Measurements from ENCODE around the gene PTN.
"Not testable (repeated sequence)": the region's sequence is repeated elsewhere in the genome, so short reads cannot be mapped to it uniquely, and the experiment has no call there.

Gene PTN

DNA sequence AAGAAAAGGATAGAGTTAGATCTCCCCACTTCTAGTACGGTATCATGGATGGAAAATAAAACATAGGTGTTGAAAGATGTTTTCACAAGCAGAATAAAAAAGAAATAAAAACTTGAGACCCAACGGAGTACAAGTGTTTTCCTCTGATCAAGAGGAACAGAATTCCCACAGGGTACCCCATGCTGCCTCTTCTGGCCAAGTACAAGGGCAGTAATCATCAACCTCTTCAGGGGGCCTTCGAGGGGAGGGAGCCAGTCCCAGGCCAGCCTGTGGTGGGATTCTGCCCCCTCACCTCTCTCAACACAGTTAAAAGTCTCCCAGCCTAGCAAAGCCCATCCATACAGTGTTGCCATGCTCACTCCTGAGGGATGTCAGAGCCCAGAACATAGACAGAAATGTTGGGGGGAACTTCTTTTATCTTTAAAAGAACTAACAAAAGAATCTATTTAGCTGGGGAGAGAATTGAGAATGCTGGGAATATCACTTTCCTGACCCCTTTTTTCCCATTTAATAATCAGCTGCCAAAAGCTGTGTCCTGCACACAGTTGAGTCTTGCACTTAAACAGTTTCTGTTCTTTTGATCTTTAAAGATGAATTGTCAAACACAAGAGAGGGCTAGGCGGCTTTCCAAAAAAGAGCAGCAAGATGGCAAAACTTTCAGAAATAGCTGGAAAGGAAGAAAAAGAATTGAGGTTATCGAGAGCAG lies 101.7 kb downstream of the PTN start:
- CTCF ChIA-PET: no interaction called here
- DNase-seq (ENCODE audit: extremely low spot score): no peak
- TF ChIP-seq, protein P1, sequence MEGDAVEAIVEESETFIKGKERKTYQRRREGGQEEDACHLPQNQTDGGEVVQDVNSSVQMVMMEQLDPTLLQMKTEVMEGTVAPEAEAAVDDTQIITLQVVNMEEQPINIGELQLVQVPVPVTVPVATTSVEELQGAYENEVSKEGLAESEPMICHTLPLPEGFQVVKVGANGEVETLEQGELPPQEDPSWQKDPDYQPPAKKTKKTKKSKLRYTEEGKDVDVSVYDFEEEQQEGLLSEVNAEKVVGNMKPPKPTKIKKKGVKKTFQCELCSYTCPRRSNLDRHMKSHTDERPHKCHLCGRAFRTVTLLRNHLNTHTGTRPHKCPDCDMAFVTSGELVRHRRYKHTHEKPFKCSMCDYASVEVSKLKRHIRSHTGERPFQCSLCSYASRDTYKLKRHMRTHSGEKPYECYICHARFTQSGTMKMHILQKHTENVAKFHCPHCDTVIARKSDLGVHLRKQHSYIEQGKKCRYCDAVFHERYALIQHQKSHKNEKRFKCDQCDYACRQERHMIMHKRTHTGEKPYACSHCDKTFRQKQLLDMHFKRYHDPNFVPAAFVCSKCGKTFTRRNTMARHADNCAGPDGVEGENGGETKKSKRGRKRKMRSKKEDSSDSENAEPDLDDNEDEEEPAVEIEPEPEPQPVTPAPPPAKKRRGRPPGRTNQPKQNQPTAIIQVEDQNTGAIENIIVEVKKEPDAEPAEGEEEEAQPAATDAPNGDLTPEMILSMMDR (IDR thresholded peaks at IDR 0.05; ENCODE audit: control extremely low read depth, extremely low read depth, low read depth, missing control alignments): no peak
- POLR2A ChIA-PET: no interaction called here

DNA sequence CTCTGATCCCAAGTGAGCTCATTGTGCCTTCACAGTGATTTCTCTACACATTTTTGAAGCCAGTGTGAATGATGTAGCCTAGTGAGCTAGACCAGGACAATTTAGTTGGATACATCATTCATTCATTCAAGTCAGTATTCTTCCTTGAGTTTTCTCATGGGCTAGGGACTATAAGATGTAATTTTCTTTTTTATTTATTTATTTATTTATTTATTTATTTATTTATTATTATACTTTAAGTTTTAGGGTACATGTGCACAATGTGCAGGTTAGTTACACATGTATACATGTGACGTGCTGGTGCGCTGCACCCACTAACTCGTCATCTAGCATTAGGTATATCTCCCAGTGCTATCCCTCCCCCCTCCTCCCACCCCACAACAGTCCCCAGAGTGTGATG lies 104.3 kb downstream of the PTN start:
- POLR2A ChIA-PET; DNase-seq (ENCODE audit: extremely low spot score): not testable (repeated sequence)
- CTCF ChIA-PET: interaction anchor here (1.1 to 1.2 kb wide), 2 partner anchors 13 to 15 kb away, joined by 3 to 5 read pairs; no protein-coding TSS in a partner anchor

DNA sequence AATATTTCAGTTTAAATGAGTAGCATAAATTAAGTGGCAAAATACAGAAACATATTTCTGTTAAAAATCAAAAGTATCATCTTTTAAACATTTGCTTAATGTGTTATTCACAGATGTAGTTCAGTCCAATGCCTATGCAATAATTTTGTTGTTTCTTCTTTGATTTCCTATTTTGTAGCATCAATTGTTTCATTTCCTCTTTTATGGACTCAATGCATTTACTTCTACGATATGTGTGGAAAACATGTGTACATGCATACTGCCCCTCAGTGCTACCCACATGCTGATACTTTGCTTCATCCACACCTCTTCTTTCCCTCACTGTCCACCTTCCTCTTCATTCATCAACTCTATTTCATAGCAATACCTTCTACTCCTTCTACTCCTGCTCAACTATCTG lies 108.1 kb downstream of the PTN start:
- TF ChIP-seq, protein P1 (IDR thresholded peaks at IDR 0.05; ENCODE audit: control extremely low read depth, extremely low read depth, low read depth, missing control alignments): no peak
- ChIA-PET POLR2A (no interaction called here), CTCF (interaction anchor here (1.7 kb wide), 1 partner anchor 9 kb away, joined by 6 read pairs; no protein-coding TSS in a partner anchor)
- no peak for DNase-seq (ENCODE audit: extremely low spot score)

DNA sequence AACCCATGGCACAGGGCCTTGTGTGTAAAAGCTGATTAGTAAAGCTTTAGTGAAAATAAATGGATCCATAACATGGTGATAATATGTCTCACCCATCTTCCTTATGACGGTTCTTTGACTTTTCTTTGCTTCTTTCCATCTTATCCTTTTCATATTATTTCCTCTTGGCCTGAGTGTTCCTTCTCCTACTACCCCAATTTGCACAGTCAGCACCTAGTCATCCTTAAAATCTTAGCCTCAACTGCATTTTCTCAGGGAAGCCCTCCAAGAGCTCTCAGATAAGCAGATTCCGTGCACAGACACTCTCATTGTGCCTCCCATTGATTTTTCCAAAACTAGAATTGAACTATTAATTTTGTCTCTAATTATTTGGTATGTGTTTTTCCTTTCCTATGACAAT lies 112.4 kb downstream of the PTN start:
- no peak for DNase-seq (ENCODE audit: extremely low spot score)
- CTCF ChIA-PET: no interaction called here
- POLR2A ChIA-PET: no interaction called here
- TF ChIP-seq, protein P1 (IDR thresholded peaks at IDR 0.05; ENCODE audit: control extremely low read depth, extremely low read depth, low read depth, missing control alignments): no peak

DNA sequence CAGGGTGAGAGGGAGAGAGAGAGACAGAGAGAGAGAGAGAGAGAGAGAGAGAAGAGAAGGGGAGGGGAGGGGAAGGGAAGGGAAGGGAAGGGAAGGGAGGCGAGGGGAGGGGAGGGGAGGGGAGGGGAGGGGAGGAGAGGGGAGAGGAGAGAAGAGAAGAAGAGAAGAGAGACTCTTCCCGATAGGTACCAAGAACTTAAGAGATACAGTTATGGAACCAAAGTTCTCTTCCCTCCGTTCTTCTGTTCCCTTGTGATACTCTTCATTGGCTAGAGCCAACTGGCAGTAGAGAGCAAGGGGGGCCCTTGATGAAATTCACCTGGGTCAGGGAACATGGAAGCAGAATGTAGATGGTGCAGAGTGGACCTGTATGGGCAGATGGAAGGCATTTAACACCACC lies 122.1 kb downstream of the PTN start:
- ChIA-PET POLR2A (no interaction called here), CTCF (no interaction called here)
- no peak for DNase-seq (ENCODE audit: extremely low spot score)
- TF ChIP-seq, protein P1 (IDR thresholded peaks at IDR 0.05; ENCODE audit: control extremely low read depth, extremely low read depth, low read depth, missing control alignments): no peak

DNA sequence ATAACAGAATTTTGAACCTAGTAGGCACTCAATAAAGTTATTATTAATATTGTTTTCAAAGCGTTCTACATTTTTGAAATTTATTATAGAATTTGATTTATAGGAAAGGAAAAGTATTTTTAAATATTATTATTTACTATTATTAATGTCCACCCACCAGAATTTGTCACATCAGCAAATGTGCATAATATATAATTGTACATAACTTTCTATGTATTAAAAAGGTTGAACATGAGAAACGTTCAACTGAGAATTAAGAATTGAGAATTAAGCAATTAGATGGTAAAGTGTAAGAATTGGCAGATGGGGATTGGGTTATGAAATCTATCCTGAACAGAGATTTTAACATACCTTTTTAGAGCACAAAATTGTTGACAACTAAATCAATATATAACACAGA lies 129.8 kb downstream of the PTN start:
- CTCF ChIA-PET: no interaction called here
- POLR2A ChIA-PET: no interaction called here
- no peak for DNase-seq (ENCODE audit: extremely low spot score)
- TF ChIP-seq, protein P1 (IDR thresholded peaks at IDR 0.05; ENCODE audit: control extremely low read depth, extremely low read depth, low read depth, missing control alignments): no peak

DNA sequence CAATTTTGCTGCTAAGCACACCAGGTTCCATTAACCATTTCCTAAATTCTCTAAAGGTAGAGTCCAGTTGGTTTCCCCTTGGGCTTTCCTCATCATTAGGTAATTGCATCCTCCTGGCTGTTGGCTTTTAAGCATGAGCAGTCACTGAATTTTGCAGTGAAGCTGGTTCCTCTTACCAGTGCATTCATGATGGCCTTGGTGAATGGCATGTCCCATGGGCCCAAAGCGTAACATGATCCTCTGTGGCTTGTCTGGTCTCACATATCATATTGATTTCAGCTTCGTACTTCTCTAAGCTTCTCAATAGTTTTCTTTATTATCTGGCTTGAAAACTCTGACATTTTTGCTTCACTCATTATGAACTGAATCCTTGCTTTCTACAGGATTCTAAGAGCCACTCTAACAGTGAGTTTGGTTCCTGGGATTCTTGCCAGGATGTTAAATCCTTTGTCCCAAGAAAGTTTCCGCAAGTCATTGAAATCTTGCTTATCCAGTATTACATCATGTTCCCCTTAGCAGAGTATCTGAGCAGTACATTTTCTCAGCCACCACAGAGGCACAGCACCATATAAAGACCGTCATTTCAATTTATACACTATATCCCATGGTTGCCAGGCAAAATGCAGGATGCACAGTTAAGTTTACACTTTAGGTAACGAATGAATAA lies 134.2 kb downstream of the PTN start:
- POLR2A ChIA-PET: no interaction called here
- DNase-seq (ENCODE audit: extremely low spot score): no peak
- TF ChIP-seq, protein P1 (IDR thresholded peaks at IDR 0.05; ENCODE audit: control extremely low read depth, extremely low read depth, low read depth, missing control alignments): no peak
- CTCF ChIA-PET: no interaction called here

All from GM10248 (cell line).